GM19328 (cell line): Measurements from ENCODE around the gene HBQ1.
"Not testable (repeated sequence)": the region's sequence is repeated elsewhere in the genome, so short reads cannot be mapped to it uniquely, and the experiment has no call there.

Experiments used
- ATAC-seq: cut with Tn5 transposase; IDR thresholded peaks from one replicate; pipeline ENCODE4 v1.9.1; 2021; ENCODE audit warnings: mild to moderate bottlenecking, moderate library complexity; ENCODE audit not compliant: unreplicated experiment

HBQ1 gene

DNA sequence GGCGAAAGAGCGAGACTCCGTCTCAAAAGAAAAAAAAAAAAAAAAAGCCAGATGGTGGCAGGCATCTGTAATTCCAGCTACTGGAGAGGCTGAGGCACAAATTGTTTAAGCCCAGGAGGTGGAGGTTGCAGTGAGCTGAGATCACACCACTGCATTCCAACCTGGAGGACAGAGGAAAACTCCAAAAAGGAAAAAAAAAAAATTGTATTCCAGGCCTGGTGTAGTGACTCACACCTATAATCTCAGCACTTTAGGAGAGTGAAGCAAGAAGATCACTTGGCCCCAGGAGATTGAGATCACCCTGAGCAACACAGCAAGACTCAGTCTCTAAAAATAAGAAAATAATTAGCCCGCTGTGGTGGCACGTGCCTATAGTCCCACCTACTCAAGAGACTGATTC lies 20.1 kb downstream of the HBQ1 start:
- ATAC-seq = no peak

GRCh38 chr16:203246-203645 lies 23.0 kb downstream of the HBQ1 start:
- ATAC-seq = no peak

- ATAC-seq = not testable (repeated sequence)
These were observed 23.8 kb downstream of the HBQ1 start for GRCh38 chr16:204046-204445.

GRCh38 chr16:209359-209758 lies 29.1 kb downstream of the HBQ1 start:
- ATAC-seq = not testable (repeated sequence)

DNA sequence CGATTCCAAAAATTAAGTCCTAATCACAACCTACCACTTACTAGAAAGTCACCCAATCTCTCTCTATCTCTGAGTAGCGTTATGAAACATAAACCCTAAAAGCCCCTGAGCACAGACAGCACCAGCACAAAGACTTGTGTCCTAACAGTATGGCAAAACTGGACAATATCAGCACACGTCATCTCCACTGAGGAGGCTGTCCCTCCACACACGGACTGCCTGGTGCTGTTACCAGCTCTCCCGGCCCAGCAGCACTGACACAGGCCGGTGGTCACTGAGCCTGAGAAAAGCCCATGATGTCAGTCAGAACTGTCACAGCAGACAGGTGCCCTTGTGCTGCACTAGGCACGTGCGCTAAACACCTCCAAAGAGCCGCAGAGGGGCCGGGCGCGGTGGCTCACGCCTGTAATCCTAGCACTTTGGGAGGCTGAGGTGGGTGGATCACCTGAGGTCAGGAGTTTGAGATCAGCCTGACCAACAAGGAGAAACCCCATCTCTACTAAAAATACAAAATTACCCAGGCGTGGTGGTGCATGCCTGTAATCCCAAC lies 31.4 kb downstream of the HBQ1 start:
- ATAC-seq = not testable (repeated sequence)

DNA sequence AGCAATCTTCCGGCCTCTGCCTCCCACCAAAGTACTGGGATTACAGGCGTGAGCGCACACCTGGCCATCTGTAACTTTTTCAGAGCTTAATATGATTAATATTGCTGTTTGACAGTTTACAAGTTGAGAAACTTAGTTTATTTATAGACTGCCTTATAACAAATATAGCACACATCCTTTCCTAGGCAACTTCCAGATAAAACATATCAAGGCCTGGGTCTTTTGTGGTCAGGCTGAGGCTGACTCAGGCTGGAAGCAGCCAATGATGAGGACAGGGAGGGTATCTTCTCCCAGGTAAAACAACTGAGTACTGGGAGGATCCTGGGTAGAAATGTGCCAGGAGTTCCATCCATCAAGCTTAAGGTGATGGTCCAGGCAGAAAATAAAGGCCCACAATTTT lies 32.7 kb downstream of the HBQ1 start:
- no peak for ATAC-seq

- no peak for ATAC-seq
These were observed 39.8 kb downstream of the HBQ1 start for GRCh38 chr16:220021-220420.

DNA sequence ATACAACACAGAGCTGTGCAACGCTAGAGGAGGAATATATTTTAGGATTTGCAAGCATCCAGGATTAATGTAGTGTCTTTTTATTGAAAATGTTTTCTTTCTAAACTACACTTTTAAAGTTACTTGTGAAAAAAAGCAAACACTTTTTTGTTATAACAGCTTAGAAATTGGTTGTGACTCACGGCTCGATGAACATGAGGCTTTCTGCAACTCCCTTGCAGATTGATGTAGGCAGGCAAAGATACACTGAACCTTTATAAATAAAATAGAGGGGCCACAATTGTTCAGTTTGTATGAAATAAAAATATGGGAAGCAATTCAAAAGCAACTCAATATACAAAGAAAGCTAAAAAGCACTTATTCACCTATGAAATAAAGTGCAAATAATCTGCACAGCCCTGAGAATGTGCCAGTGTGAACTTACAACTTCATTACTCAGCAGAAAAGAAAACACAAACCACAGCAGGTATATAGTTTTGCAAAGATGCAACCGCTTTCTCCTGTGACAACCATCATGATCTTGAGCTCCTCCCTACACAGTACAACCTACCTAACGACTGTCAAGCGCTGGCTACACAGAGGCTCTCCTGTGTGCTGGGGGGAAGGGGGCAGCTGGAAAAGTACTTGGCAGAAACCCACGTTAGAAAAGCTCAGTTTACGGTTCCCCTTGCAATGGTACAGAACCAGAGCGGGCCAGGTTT lies 48.0 kb downstream of the HBQ1 start:
- ATAC-seq = no peak

- ATAC-seq = peak; percentile 77
These were observed 48.8 kb downstream of the HBQ1 start, which contains the start of gene LUC7L for GRCh38 chr16:228852-229730. TSS of gene LUC7L (minus strand) at chr16:229449. CDS start at chr16:229339, 110 bp downstream.

- ATAC-seq = no peak
These were observed 49.5 kb downstream of the HBQ1 start for GRCh38 chr16:229731-230281.

DNA sequence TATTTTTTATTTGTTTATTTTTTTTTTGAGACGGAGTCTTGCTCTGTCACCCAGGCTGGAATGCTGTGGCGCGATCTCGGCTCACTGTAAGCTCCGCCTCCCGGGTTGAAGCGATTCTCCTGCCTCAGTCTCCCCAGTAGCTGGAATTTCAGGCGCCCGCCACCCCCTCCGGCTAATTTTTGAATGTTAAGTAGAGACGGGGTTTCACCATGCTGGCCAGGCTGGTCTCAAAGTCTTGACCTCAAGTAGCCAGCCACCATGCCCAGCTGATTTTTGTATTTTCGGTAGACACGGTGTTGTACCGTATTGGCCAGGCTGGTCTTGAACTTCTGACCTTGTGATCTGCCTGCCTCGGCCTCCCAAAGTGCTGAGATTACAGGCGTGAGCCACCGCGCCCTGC lies 50.1 kb downstream of the HBQ1 start:
- ATAC-seq = not testable (repeated sequence)
